ENCODE data around the gene ZNF318.

DNA sequence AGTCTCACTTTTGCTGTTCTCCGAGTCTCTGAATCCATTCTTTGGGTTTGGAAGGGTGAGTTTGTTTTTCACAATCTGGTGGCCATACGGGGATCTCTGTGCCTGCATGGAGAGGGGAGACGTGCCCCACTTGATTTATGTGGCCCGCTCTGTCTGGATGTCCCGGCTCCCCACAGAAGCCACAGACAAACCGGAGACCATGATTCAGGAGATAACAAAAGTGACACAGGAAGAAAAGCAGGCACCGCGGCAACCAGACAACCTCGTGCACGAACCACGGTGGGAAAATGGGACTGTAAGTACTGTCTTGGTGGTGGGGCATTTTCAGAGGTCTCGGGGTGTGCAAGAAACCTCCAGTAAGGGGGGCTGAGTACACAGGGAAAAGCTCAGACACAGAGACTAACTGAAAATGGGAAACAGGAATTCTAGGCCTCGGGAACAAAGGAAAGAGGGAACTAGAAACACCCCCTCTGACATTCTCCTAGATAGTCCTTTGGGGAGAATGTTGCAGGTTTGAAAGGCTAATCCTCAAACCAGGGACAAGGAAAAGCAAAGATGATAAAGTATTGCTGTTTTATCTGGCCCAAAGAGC is 22.1 kb upstream of the ZNF318 start:
- TF ChIP-seq, protein P1, sequence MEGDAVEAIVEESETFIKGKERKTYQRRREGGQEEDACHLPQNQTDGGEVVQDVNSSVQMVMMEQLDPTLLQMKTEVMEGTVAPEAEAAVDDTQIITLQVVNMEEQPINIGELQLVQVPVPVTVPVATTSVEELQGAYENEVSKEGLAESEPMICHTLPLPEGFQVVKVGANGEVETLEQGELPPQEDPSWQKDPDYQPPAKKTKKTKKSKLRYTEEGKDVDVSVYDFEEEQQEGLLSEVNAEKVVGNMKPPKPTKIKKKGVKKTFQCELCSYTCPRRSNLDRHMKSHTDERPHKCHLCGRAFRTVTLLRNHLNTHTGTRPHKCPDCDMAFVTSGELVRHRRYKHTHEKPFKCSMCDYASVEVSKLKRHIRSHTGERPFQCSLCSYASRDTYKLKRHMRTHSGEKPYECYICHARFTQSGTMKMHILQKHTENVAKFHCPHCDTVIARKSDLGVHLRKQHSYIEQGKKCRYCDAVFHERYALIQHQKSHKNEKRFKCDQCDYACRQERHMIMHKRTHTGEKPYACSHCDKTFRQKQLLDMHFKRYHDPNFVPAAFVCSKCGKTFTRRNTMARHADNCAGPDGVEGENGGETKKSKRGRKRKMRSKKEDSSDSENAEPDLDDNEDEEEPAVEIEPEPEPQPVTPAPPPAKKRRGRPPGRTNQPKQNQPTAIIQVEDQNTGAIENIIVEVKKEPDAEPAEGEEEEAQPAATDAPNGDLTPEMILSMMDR (IDR thresholded peaks at IDR 0.05) = no peak
- TF ChIP-seq POLR2A (IDR thresholded peaks at IDR 0.05; ENCODE audit: low read depth) (no peak), POLR2AphosphoS5 (IDR thresholded peaks at IDR 0.05) (no peak)

Data from esophagus muscularis mucosa (tissue), 3 donors.